NCI-H774 (cell line): ENCODE data around the gene CLSTN2.

Experiments
- DNase-seq: peaks from one replicate; lab custom pipeline; 2025; lab: John Stamatoyannopoulos, UW

Gene CLSTN2

GRCh38 chr3:140052771-140053702, 118.1 kb downstream of the CLSTN2 start:
- no peak for DNase-seq

- no peak for DNase-seq
Measured at GRCh38 chr3:140053794-140054193, 118.8 kb downstream of the CLSTN2 start.

GRCh38 chr3:140055092-140055791, 120.3 kb downstream of the CLSTN2 start:
- DNase-seq = no peak

- no peak for DNase-seq
Measured at GRCh38 chr3:140056047-140056446, 121.1 kb downstream of the CLSTN2 start.

- no peak for DNase-seq
Measured at GRCh38 chr3:140061211-140061610, 126.2 kb downstream of the CLSTN2 start.

- DNase-seq = no peak
Measured at GRCh38 chr3:140062461-140062860, 127.5 kb downstream of the CLSTN2 start.

- no peak for DNase-seq
Measured at GRCh38 chr3:140067487-140067886, 132.5 kb downstream of the CLSTN2 start.

- no peak for DNase-seq
Measured at GRCh38 chr3:140068494-140069017, 133.6 kb downstream of the CLSTN2 start.

- DNase-seq = no peak
Measured at GRCh38 chr3:140073278-140074045, 138.5 kb downstream of the CLSTN2 start.

GRCh38 chr3:140076552-140076951, 141.6 kb downstream of the CLSTN2 start:
- no peak for DNase-seq

- no peak for DNase-seq
Measured at GRCh38 chr3:140077406-140077805, 142.4 kb downstream of the CLSTN2 start.

GRCh38 chr3:140078343-140078742, 143.4 kb downstream of the CLSTN2 start:
- no peak for DNase-seq

- DNase-seq = no peak
Measured at GRCh38 chr3:140078940-140079339, 144.0 kb downstream of the CLSTN2 start.

GRCh38 chr3:140081887-140082286, 146.9 kb downstream of the CLSTN2 start:
- no peak for DNase-seq

- DNase-seq = no peak
Measured at GRCh38 chr3:140085001-140085400, 150.0 kb downstream of the CLSTN2 start.

GRCh38 chr3:140086642-140087041, 151.7 kb downstream of the CLSTN2 start:
- DNase-seq = no peak

- no peak for DNase-seq
Measured at GRCh38 chr3:140088058-140088457, 153.1 kb downstream of the CLSTN2 start.

GRCh38 chr3:140088513-140088912, 153.5 kb downstream of the CLSTN2 start:
- DNase-seq = no peak

GRCh38 chr3:140089403-140090072, 154.6 kb downstream of the CLSTN2 start:
- DNase-seq = no peak

- no peak for DNase-seq
Measured at GRCh38 chr3:140091143-140091542, 156.2 kb downstream of the CLSTN2 start.

- DNase-seq = no peak
Measured at GRCh38 chr3:140092848-140093536, 158.0 kb downstream of the CLSTN2 start.
